ENCODE measurements around the gene XPO6.
"Not testable (repeated sequence)": the region's sequence is repeated elsewhere in the genome, so short reads cannot be mapped to it uniquely, and the experiment has no call there.

XPO6 gene

GRCh38 chr16:28223909-28224308 is 12.1 kb upstream of the XPO6 start:
- not testable (repeated sequence) for H3K27me3 Mint-ChIP-seq; H3K27ac Mint-ChIP-seq; H3K4me3 Mint-ChIP-seq; H3K36me3 Mint-ChIP-seq (ENCODE audit: low read depth); H3K9me3 Mint-ChIP-seq; DNase-seq; H3K4me1 Mint-ChIP-seq (ENCODE audit: low read depth)

GRCh38 chr16:28219777-28220176 is 8.0 kb upstream of the XPO6 start:
- H3K27ac Mint-ChIP-seq; H3K4me1 Mint-ChIP-seq (ENCODE audit: low read depth); H3K9me3 Mint-ChIP-seq; H3K4me3 Mint-ChIP-seq; DNase-seq; H3K27me3 Mint-ChIP-seq; H3K36me3 Mint-ChIP-seq (ENCODE audit: low read depth): not testable (repeated sequence)

GRCh38 chr16:28219282-28219681 is 7.5 kb upstream of the XPO6 start:
- no peak overlapping the region for H3K27ac Mint-ChIP-seq
- H3K4me1 Mint-ChIP-seq (ENCODE audit: low read depth): peaks cover 3% of the 10 kb centered on the region
- no peaks in the 10 kb centered on the region for H3K36me3 Mint-ChIP-seq (ENCODE audit: low read depth)
- no peaks in the 10 kb centered on the region for H3K27me3 Mint-ChIP-seq
- H3K4me3 Mint-ChIP-seq: no peak overlapping the region
- no peak for DNase-seq
- no peaks in the 10 kb centered on the region for H3K9me3 Mint-ChIP-seq

- Mint-ChIP-seq H3K27ac (no peak overlapping the region), H3K9me3 (no peaks in the 10 kb centered on the region), H3K4me3 (no peak overlapping the region), H3K4me1 (ENCODE audit: low read depth) (peaks cover 8% of the 10 kb centered on the region), H3K36me3 (ENCODE audit: low read depth) (no peaks in the 10 kb centered on the region), H3K27me3 (no peaks in the 10 kb centered on the region)
- DNase-seq: peak; percentile 58
Observed at GRCh38 chr16:28218109-28218508, 6.3 kb upstream of the XPO6 start.

- Mint-ChIP-seq H3K27ac (no peak overlapping the region), H3K4me3 (no peak overlapping the region), H3K27me3 (no peaks in the 10 kb centered on the region), H3K4me1 (ENCODE audit: low read depth) (peaks cover 12% of the 10 kb centered on the region), H3K9me3 (no peaks in the 10 kb centered on the region), H3K36me3 (ENCODE audit: low read depth) (no peaks in the 10 kb centered on the region)
- no peak for DNase-seq
Observed at GRCh38 chr16:28217326-28217725, 5.6 kb upstream of the XPO6 start.

- H3K4me3 Mint-ChIP-seq: no peak overlapping the region
- peaks cover 18% of the 10 kb centered on the region for H3K36me3 Mint-ChIP-seq (ENCODE audit: low read depth)
- no peak for DNase-seq
- H3K4me1 Mint-ChIP-seq (ENCODE audit: low read depth): peaks cover 25% of the 10 kb centered on the region
- no peak overlapping the region for H3K27ac Mint-ChIP-seq
- peaks cover 2% of the 10 kb centered on the region for H3K9me3 Mint-ChIP-seq
- no peaks in the 10 kb centered on the region for H3K27me3 Mint-ChIP-seq
Observed at GRCh38 chr16:28213396-28213795, 1.6 kb upstream of the XPO6 start.

GRCh38 chr16:28212532-28212873 is 738 bp upstream of the XPO6 start:
- peak overlapping the region; percentile 71 for H3K4me3 Mint-ChIP-seq
- H3K27ac Mint-ChIP-seq: peak overlapping the region; percentile 92
- H3K27me3 Mint-ChIP-seq: no peaks in the 10 kb centered on the region
- peaks cover 18% of the 10 kb centered on the region for H3K36me3 Mint-ChIP-seq (ENCODE audit: low read depth)
- H3K9me3 Mint-ChIP-seq: peaks cover 2% of the 10 kb centered on the region
- DNase-seq: no peak
- peaks cover 30% of the 10 kb centered on the region for H3K4me1 Mint-ChIP-seq (ENCODE audit: low read depth)

- H3K27me3 Mint-ChIP-seq: no peaks in the 10 kb centered on the region
- peak overlapping the region; percentile 94 for H3K27ac Mint-ChIP-seq
- peaks cover 2% of the 10 kb centered on the region for H3K9me3 Mint-ChIP-seq
- peak; percentile 83 for DNase-seq
- H3K36me3 Mint-ChIP-seq (ENCODE audit: low read depth): peaks cover 18% of the 10 kb centered on the region
- peak overlapping the region; percentile 98 for H3K4me3 Mint-ChIP-seq
- H3K4me1 Mint-ChIP-seq (ENCODE audit: low read depth): peaks cover 41% of the 10 kb centered on the region
Observed at GRCh38 chr16:28210979-28211588, 681 bp downstream of the XPO6 start.

- peaks cover 2% of the 10 kb centered on the region for H3K9me3 Mint-ChIP-seq
- peak overlapping the region; percentile 94 for H3K27ac Mint-ChIP-seq
- H3K4me3 Mint-ChIP-seq: peak overlapping the region; percentile 98
- H3K36me3 Mint-ChIP-seq (ENCODE audit: low read depth): peaks cover 18% of the 10 kb centered on the region
- DNase-seq: no peak
- no peaks in the 10 kb centered on the region for H3K27me3 Mint-ChIP-seq
- H3K4me1 Mint-ChIP-seq (ENCODE audit: low read depth): peaks cover 43% of the 10 kb centered on the region
Observed at GRCh38 chr16:28210264-28210663, 1.5 kb downstream of the XPO6 start.

- peaks cover 2% of the 10 kb centered on the region for H3K9me3 Mint-ChIP-seq
- no peak for DNase-seq
Observed at GRCh38 chr16:28208824-28209223, 2.9 kb downstream of the XPO6 start.

GRCh38 chr16:28208131-28208530 is 3.6 kb downstream of the XPO6 start:
- H3K4me1 Mint-ChIP-seq (ENCODE audit: low read depth): peaks cover 38% of the 10 kb centered on the region
- H3K27me3 Mint-ChIP-seq: no peaks in the 10 kb centered on the region
- H3K4me3 Mint-ChIP-seq: peak overlapping the region; percentile 98
- no peak for DNase-seq
- H3K27ac Mint-ChIP-seq: peak overlapping the region; percentile 83
- peaks cover 18% of the 10 kb centered on the region for H3K36me3 Mint-ChIP-seq (ENCODE audit: low read depth)
- peaks cover 2% of the 10 kb centered on the region for H3K9me3 Mint-ChIP-seq

More at GRCh38 chr16:28208824-28209223, 2.9 kb downstream of the XPO6 start:
- Mint-ChIP-seq H3K4me1 (ENCODE audit: low read depth) (peaks cover 43% of the 10 kb centered on the region), H3K36me3 (ENCODE audit: low read depth) (peaks cover 18% of the 10 kb centered on the region), H3K27ac (peak overlapping the region; percentile 83), H3K4me3 (peak overlapping the region; percentile 98), H3K27me3 (no peaks in the 10 kb centered on the region)

- Mint-ChIP-seq H3K27me3 (no peaks in the 10 kb centered on the region), H3K4me1 (ENCODE audit: low read depth) (peaks cover 35% of the 10 kb centered on the region), H3K27ac (peak overlapping the region; percentile 83), H3K9me3 (peaks cover 2% of the 10 kb centered on the region), H3K4me3 (peak overlapping the region; percentile 29), H3K36me3 (ENCODE audit: low read depth) (peaks cover 18% of the 10 kb centered on the region)
- no peak for DNase-seq
Observed at GRCh38 chr16:28207399-28207798, 4.4 kb downstream of the XPO6 start.

- Mint-ChIP-seq H3K27ac (no peak overlapping the region), H3K4me3 (no peak overlapping the region), H3K4me1 (ENCODE audit: low read depth) (peaks cover 36% of the 10 kb centered on the region), H3K27me3 (no peaks in the 10 kb centered on the region), H3K9me3 (no peaks in the 10 kb centered on the region), H3K36me3 (ENCODE audit: low read depth) (peaks cover 20% of the 10 kb centered on the region)
- DNase-seq: no peak
Observed at GRCh38 chr16:28205974-28206373, 5.8 kb downstream of the XPO6 start.

GRCh38 chr16:28205117-28205899 is 6.5 kb downstream of the XPO6 start:
- Mint-ChIP-seq H3K9me3 (no peaks in the 10 kb centered on the region), H3K36me3 (ENCODE audit: low read depth) (peaks cover 20% of the 10 kb centered on the region), H3K27ac (no peak overlapping the region), H3K4me3 (no peak overlapping the region), H3K27me3 (no peaks in the 10 kb centered on the region), H3K4me1 (ENCODE audit: low read depth) (peaks cover 43% of the 10 kb centered on the region)
- DNase-seq: no peak

- no peak overlapping the region for H3K27ac Mint-ChIP-seq
- no peaks in the 10 kb centered on the region for H3K27me3 Mint-ChIP-seq
- H3K36me3 Mint-ChIP-seq (ENCODE audit: low read depth): peaks cover 20% of the 10 kb centered on the region
- H3K4me1 Mint-ChIP-seq (ENCODE audit: low read depth): peaks cover 45% of the 10 kb centered on the region
- H3K9me3 Mint-ChIP-seq: no peaks in the 10 kb centered on the region
- H3K4me3 Mint-ChIP-seq: no peak overlapping the region
- no peak for DNase-seq
Observed at GRCh38 chr16:28204622-28205021, 7.1 kb downstream of the XPO6 start.
